ENCODE results near the gene CDKN2D.

The CDKN2D gene

GRCh38 chr19:10520652-10521318 is 48.0 kb downstream of the CDKN2D start:
- DNase-seq (ENCODE audit: low read depth in 2 of 2), result no peak

- no peak for DNase-seq (ENCODE audit: low read depth in 2 of 2)
These were observed 49.4 kb downstream of the CDKN2D start for GRCh38 chr19:10519421-10519820.

DNA sequence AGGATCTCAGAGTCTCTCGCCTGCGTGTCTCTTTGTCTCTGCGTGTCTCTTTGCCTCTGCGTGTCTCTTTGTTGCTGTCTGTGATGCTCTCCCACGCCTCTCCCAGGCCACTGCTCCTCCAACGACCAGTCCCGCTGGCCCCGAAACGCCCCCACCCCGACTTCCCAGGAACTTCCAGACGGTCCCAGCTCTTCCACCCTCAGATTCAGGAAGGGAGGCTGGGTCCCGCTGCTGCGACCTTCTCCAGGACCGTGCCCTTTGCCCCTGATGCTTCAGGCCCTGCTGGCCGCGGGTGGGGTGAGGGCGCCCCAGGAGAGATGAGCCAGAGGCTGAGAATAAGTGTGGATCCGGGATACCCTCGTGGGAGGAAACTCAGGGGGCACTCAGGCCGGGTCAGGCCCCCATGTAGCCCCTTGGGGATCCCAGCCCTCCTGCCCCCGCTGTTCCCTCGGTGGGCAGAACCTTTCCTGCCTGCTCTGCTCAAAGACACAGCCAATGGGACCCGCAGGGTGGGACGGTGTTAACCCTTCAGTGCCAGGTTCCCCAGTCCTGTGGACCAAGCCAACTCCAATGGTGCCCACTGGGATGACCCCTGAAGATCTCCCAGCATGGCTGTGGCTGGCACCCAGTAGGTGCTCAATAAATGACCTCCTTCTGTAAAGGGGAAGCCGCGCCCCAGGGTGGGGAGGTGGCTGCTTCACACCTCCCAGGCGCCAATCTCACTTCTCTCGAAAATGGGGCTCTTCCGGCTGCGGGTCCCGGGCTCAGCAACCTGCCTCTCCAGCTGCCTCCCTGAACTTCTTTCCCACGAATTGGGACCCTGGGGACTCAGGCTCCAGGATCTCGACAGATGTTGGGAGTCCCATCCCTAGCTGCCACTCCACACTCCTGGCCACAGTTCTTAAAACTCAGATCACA is 50.1 kb downstream of the CDKN2D start:
- DNase-seq (ENCODE audit: low read depth in 2 of 2), result no peak

- DNase-seq (ENCODE audit: low read depth in 2 of 2), result no peak
These were observed 50.9 kb downstream of the CDKN2D start for GRCh38 chr19:10517760-10518443.

DNA sequence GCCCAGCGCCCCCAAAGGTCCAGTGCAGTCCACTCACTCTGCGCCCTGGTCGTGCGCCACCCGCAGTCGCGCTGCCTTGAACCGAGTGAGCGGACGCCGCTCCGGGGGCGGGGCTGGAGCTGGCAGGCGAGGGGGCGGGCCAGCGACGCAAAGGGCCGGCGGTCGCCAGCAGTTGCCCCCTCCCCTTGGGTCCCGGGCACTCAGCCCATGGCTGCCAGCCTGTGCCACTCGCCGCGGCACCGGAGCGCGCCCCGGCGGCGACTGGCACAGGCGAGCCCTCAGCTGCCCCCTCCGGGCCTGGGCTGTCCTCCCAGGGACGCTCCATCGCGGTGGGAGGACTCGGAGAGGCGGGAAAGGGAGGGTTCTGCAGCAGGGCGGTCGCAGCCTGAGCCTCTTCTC is 51.4 kb downstream of the CDKN2D start, which contains the start of gene S1PR5:
S1PR5 (minus strand) TSS at position 87 of the 399 bp plus-strand sequence. CDS start 2,436 bp downstream, outside the sequence.
- DNase-seq (ENCODE audit: low read depth in 2 of 2), result no peak

DNA sequence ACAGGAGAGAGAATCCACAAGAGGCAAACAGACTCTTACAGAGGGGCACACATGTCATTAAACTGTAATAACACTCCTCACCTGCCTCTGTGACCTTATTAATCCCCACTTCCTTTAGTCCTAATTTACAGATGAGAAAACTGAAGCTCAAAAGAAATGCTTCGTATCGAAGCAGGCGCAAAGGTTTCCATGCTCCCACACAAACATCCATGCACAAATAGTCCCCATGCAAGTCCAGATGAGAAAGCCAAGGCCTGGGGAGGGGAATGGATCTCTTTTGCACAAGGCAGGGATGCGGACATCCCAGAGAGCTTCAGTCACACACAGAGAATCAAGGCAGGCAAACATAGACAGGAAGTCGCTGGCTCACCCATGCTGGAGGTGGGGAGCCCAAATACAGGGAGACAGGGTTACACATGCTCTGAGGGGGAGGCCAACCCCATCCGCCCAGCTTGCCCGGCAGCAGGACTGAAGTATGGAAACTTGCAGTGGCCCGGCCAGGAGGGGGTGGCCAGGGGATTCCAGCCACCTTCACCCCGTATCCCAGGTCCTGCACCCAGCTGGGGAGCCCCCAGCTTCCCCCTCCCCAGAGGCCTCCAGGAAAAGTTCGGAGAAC is 52.0 kb downstream of the CDKN2D start:
- DNase-seq (ENCODE audit: low read depth in 2 of 2), result no peak
